Activated CD4-positive, CD25-positive, alpha-beta regulatory T cell treated with anti-CD3 and anti-CD28 coated beads, Interleukin-2, amount 50 U/mL, for 24 hours (primary cell): ENCODE data around the gene INAFM1.
"Not testable (repeated sequence)": the region's sequence is repeated elsewhere in the genome, so short reads cannot be mapped to it uniquely, and the experiment has no call there.

Experiments
- ATAC-seq, 2 donors: fragments of 150-1000 bp; cut with Tn5 transposase; one replicate each; pipeline ENCODE4 v1.10.0; 2021; ENCODE audit warnings: mild to moderate bottlenecking in 1 of 2, moderate library complexity in 1 of 2

The INAFM1 gene

GRCh38 chr19:47270408-47270807 is 4.3 kb upstream of the INAFM1 start:
- no peak for ATAC-seq

GRCh38 chr19:47271949-47272348 is 2.7 kb upstream of the INAFM1 start:
- ATAC-seq, result no peak

GRCh38 chr19:47272448-47273312 is 2.0 kb upstream of the INAFM1 start:
- ATAC-seq, result no peak

DNA sequence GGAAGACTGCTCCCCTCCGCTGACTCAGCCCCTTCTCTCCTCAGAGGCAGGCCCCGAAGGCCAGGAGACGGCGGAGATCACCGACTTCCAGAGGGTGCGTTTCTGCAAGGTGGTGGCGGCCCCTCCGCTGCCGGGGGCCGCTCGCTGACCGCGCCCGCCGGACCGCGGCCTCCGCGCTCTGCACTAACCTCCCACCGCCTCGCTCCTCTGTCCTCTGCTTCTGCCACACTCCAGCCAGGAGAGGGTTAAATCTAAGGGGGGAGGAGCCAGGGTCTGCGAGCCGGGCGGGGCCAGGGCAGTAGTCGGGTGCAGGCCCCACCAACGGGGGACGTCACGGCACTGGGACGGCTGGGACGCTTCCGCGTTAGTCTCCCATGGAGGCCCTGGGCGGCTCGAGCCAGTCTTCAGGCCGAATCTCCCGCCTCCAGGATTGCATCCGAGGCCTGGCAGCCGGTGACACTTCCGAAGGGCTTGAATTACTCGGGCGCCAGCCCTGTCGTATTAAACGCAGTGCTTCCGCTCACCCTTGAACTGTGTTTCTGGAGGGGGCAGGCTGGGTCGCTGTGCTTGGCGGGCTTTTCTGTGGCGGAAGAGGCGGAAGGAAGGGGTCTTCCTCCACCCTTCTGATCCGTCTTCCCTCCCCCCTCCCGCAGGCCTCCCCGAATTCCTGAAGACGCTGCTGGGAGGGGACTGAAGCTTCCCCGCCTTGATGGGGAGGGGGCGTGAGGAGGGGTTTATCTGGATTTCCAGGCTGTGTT is 1.2 kb upstream of the INAFM1 start:
- peak; percentile 76 to 78 for ATAC-seq

GRCh38 chr19:47274891-47275761 is 441 bp downstream of the INAFM1 start:
- ATAC-seq, result peak; percentile 12 to 22

DNA sequence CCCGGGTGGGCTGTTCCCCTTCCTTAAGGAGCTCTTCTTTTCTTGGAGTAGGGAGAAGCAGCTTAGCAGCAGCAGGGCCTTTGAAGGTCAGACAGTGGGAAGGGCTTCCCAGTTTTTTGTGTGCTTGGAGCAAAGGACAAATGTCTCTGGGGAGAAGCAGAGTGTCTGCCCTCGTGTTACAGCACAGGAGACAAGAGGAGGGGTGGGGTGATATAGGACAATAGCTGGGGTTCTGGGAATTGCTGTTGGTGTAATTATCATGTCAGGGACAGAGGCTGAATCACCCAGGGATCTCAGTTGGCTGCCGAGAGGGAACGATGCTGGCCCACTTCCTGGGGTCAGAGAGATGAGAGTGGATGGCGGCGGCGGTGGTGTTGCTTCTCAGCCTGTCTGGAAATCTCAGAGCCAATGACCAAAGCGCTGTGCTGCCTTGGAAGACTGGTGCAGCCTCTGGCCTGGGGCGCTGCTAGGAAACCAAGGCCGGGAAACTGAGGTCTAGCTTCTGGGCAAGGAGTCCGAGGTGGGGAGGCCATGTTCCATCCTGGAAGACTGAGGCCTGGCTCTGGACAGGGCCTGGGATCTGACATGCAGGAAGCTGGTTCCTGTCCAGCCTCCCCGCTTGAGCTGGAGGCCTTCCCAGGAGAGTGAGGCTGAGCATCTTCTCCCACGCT is 1.2 kb downstream of the INAFM1 start:
- ATAC-seq, result no peak

- not testable (repeated sequence) for ATAC-seq
Measured at GRCh38 chr19:47276513-47276912, 1.8 kb downstream of the INAFM1 start.

DNA sequence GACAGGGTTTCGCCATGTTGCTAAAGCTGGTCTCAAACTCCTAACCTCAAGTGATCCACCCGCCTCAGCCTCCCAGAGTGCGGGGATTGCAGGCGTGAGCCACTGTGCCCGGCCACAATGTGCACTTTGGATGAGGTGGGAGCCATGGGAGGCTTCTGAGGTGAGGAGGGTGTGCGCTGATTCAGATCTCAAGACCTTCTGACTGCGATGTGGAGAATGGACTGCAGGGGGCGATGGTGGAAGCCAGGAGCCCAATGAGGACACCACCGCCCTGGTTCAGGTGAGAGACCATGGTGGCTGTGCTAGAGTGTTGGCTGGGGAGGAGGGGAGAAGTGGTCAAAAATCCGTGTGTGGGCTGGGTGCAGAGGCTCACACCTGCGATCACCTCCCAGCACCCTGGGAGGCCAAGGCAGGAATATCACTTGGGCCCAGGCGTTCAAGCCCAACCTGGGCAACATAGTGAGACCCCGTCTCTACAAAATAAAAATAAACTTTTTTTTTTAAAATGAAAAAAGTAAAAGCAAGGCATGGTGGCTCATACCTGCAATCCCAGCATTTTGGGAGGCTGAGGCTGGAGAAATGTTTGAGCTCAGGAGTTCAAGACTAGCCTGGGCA is 5.6 kb downstream of the INAFM1 start:
- peak; percentile 59 to 65 for ATAC-seq

GRCh38 chr19:47283405-47284059 is 8.8 kb downstream of the INAFM1 start:
- ATAC-seq, result no peak

DNA sequence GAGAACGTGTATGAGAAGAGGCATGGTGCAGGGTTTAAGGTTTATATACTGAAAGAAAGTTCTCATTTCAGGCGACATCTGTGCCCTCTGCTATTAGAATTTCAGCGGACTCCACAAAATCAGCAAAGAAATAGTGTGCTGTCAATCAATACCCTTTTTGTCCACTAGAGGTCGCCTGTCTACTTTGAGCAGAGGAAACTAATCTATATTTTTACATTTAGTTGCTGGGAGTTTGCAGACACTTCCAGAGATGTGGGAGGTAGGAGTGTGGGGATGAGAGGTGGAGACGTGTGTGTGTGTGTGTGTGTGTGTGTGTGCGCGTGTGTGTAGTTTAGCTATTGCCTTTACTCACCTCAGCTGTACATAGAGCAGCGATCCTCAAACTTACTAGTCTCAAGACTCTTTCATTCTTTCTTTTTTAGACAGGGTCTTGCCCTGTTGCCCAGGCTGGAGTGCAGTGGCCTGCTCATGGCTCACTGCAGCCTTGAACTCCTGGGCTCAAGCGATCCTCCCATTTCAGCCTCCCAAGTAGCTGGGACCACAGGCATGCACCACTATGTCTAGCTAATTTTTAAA is 9.7 kb downstream of the INAFM1 start:
- no peak for ATAC-seq

GRCh38 chr19:47296036-47296435 is 21.4 kb downstream of the INAFM1 start:
- ATAC-seq, result peak; percentile 83 to 97

- ATAC-seq, result not testable (repeated sequence)
Measured at GRCh38 chr19:47300867-47301266, 26.2 kb downstream of the INAFM1 start.

GRCh38 chr19:47302249-47302648 is 27.6 kb downstream of the INAFM1 start:
- ATAC-seq, result no peak

DNA sequence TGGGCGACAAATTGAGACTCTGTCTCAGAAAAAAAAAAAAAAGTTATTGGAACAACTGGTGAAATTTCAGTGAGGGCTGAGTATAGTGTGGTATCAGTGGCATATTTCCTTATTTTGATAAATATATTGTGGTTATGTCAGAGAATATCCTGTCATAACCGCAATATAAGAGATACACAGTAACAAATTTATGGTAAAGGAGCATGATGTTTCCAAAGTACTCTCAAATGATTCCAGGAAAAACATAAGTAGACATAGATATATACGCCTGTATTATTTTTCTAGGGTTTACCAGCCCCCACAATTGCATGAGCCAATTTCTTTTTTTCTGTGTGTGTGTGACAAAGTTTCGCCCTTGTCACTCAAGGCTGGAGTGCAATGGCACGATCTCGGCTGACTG is 29.3 kb downstream of the INAFM1 start:
- ATAC-seq, result no peak

DNA sequence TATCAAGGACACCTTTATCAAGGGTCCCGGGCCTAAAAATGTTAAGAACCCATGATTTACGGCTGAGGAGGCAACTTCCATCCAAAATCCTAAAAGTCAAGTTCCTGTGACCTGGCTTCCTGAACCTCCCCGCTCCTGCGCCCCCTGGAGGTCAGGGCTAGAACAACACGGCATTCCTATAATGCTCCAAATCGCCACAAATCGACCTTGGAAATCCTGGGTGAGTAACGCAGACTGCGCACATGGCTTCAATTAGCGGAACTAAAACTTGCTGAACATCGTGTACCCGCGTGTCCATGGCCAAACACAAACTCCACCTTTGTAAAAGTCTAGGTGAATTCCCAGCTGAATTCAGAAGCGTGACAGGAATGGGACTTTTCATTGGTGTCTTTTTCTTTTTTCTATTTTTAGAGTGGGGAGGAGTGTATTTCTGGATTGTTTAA is 30.6 kb downstream of the INAFM1 start:
- peak in 1 of 2 donors; percentile 28 for ATAC-seq

GRCh38 chr19:47306303-47306702 is 31.6 kb downstream of the INAFM1 start:
- no peak for ATAC-seq

GRCh38 chr19:47309038-47309437 is 34.4 kb downstream of the INAFM1 start:
- ATAC-seq, result no peak

DNA sequence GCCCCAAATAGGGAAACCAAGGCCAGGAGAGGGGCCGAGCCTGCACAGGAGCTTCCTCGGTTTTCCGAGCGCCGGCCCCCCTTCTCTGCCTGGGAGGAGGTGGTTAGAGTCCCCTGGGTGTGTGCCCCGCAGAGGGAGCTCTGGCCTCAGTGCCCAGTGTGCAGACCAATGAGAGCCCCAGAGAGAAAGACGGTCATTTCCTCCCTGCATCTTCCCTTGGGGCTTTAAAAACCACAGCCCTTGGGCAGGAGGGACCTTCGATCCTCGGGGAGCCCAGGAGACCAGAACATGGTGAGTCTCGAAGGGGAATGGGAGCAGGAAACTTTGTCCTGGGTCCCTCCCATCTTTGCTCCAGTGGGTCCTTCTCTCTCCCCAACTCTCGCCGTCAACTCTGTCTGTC is 34.9 kb downstream of the INAFM1 start, which contains the start of gene C5AR1:
TSS of gene C5AR1 (plus strand) at position 254 of the 400 bp plus-strand sequence. CDS start at position 289, 35 bp downstream.
- no peak for ATAC-seq

DNA sequence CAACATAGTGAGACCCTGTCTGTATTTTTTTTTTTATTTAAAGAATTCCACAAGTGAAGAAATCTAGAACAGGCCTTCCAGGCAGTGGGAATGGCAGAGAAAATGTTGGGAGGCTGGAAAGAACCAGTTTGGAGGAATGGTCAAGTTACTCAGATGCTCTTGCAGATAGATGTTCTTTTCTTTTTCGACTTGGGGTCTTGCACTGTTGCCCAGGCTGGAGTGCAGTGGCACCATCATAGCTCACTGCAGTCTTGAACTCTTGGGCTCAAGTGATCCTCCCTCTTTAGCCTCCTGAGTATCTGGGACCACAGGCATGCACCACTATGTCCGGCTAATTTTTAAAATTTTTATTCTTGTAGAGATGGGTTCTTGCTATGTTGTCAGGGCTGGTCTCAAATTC is 35.6 kb downstream of the INAFM1 start:
- ATAC-seq, result no peak

- no peak for ATAC-seq
Measured at GRCh38 chr19:47310819-47311218, 36.1 kb downstream of the INAFM1 start.
